GM12874 (cell line): ENCODE results near the gene MC5R.

Experiments
- TF ChIP-seq, protein P1 (sequence below): IDR thresholded peaks from 2 replicates; pipeline ENCODE4 v1.5.1; 2011; ENCODE audit warnings: low read depth, mild to moderate bottlenecking, control low read depth, low read length, moderate library complexity; ENCODE audit not compliant: insufficient read depth

Gene MC5R

DNA sequence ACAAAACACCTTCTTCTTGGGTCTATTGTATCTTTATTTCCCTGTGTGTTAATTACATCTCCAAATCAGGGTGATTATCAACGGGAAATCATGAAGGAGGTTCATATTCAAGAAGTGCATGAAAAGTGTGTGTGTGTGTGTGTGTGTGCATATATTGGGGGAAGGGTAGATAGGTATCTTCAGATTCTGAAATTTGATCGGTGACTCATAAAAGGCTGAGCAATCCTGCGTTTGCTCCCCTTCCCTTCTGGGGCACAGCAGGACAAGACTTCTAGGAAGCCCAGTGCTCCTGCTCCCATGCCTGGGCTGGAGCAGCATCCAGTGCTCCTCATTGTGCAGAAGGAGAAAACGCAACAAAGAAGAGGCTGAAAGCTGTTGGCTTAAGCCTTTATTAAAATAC is 25.8 kb downstream of the MC5R start:
- TF ChIP-seq, protein P1, sequence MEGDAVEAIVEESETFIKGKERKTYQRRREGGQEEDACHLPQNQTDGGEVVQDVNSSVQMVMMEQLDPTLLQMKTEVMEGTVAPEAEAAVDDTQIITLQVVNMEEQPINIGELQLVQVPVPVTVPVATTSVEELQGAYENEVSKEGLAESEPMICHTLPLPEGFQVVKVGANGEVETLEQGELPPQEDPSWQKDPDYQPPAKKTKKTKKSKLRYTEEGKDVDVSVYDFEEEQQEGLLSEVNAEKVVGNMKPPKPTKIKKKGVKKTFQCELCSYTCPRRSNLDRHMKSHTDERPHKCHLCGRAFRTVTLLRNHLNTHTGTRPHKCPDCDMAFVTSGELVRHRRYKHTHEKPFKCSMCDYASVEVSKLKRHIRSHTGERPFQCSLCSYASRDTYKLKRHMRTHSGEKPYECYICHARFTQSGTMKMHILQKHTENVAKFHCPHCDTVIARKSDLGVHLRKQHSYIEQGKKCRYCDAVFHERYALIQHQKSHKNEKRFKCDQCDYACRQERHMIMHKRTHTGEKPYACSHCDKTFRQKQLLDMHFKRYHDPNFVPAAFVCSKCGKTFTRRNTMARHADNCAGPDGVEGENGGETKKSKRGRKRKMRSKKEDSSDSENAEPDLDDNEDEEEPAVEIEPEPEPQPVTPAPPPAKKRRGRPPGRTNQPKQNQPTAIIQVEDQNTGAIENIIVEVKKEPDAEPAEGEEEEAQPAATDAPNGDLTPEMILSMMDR, result no peak

DNA sequence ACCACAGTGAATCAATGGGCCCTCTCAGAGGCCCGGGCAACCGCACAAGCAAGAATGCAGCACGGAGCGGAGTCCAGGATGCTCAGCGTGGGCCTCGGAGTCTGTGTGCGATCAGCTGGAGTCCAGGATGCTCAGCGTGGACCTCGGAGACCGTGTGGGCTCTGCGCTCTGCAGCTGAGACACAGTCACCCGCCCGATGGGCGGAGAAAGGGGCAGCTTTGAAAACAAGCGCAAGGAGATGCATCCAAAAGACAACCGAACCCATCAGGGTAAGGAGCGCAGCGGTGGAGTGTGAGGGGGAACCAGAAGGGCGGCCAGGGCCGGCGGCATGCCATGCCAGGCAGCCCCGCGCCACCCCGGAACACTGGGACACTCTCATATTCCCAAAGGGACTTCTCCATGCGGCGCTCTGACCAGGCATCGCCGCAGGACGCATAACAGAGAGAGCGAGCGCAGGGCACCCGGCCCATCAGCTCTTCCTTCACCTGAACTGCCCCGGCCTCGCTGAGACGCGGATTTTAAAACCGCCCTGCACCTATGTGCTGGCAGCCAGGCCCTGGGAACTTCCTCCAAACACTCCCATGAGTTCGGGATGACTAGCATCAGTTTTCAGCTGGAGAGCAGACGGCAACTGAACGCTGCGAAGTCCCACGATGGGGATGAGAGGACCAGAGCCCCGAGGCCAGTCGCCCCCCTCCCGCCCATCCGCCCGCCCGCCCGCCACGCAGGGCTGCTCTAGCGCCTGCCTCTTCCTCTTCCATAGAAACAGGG is 44.7 kb downstream of the MC5R start:
- TF ChIP-seq, protein P1, result no peak

DNA sequence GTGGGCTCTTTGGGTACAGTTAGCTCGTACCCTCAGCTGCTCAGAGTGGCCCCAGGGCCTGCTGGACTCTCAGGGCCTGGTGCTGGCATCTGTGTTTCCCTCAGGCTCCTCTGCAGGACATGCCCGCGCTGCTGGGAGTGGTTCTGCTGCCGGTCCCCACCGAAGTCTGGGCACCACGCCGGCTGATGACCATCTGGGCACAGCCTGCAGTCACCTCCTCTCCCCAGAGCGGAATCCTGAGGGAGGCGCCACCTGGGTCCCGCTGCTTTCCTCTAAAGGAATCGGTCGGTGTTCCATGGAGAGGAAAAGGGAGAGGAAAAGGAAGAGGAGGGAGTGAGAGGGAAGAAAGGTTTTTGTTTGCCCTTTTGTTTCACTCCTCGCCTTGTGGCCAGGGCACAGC is 47.8 kb downstream of the MC5R start:
- TF ChIP-seq, protein P1, result no peak

DNA sequence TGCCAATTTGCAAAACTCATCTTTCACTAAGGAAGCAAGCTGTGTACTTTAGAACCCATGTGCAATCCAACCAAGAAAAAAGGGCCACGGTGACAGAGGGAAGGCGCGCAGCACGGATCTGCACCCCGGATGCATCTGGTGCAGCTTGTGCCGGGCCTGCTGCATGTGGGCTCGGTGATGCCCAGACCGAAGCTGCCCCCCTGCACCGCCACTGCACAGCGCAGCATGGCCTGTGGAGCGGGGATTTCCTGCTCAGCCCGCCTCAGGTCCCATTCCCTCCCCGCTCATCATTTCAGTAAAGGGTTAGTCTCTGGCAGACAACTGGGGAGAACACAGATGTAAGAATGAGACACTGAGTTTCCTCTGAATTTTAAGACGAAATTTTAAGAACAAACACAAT is 48.4 kb downstream of the MC5R start:
- TF ChIP-seq, protein P1, result no peak

DNA sequence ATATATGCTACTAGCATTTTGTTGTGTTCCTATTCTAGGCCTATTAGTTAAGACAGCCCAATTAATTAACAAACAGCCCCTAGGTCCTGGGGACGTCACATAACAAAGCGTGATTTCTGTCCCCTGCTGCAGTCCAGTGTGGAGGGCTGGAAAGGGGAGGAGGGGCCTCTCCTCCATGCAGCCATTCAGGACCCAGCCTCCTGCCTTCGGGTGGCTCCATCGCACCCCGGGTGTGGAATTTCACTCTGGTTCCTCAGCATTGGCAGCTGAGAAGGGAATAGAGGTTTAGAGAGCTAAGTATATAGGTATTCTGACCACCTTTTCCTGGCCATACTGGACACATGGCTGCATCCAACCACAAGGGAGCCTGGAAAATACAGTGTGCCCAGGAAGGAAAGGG is 49.0 kb downstream of the MC5R start:
- TF ChIP-seq, protein P1, result no peak

DNA sequence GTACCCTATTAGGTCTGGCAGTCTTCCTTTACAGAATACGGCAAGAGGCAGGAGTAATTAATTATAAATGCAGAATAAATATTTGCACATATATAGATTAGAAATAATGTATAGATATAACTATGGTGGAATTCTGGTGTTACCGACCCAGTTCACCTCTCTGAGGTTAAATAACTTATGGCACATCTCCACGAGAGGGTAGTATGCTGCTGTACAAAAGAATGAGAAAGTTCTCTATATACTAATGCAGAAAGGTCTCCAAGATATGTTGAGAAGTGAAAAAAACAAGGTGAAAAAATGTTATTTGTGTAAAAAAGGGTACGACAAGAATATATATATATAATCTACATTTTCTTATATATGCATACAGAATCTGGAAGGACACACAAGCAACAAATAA is 50.6 kb downstream of the MC5R start:
- TF ChIP-seq, protein P1, result no peak
